Skeletal muscle satellite cell (primary cell): ENCODE measurements around the gene IRX2.

Experiments
- H3K27me3 ChIP-seq: 2 replicates; pipeline ENCODE4 v1.7.0; 2013; ENCODE audit warnings: low read length; ENCODE audit not compliant: control insufficient read depth, insufficient read depth
- H3K36me3 ChIP-seq: 2 replicates; pipeline ENCODE4 v1.7.0; 2013; ENCODE audit warnings: mild to moderate bottlenecking, control low read depth, low read length; ENCODE audit not compliant: insufficient read depth
- H3K4me1 ChIP-seq: 2 replicates; pipeline ENCODE4 v1.7.0; 2013; ENCODE audit warnings: low read length; ENCODE audit not compliant: control insufficient read depth, insufficient read depth
- H3K4me2 ChIP-seq: 2 replicates; pipeline ENCODE4 v1.7.0; 2013; ENCODE audit warnings: mild to moderate bottlenecking, low read length
- H3K4me3 ChIP-seq: 2 replicates; pipeline ENCODE4 v1.7.0; 2013; ENCODE audit warnings: low read length
- H3K9ac ChIP-seq: 2 replicates; pipeline ENCODE4 v1.7.0; 2013; ENCODE audit warnings: mild to moderate bottlenecking, low read depth, low read length, moderate library complexity
- H3K9me3 ChIP-seq: replicated peaks from 2 replicates; pipeline ENCODE4 v1.7.0; 2013; ENCODE audit warnings: mild to moderate bottlenecking, control low read depth, low read length

Gene IRX2

GRCh38 chr5:2698581-2698980 lies 52.9 kb downstream of the IRX2 start:
- Histone ChIP-seq H3K36me3 (no peaks in the 10 kb centered on the region), H3K4me1 (no peaks in the 10 kb centered on the region), H3K27me3 (no peaks in the 10 kb centered on the region), H3K9ac (no peak overlapping the region), H3K4me2 (no peak overlapping the region), H3K9me3 (peaks cover 14% of the 10 kb centered on the region), H3K4me3 (no peak overlapping the region)

- H3K4me3 ChIP-seq: no peak overlapping the region
- H3K27me3 ChIP-seq: no peaks in the 10 kb centered on the region
- H3K9ac ChIP-seq: no peak overlapping the region
- H3K4me2 ChIP-seq: no peak overlapping the region
- H3K9me3 ChIP-seq: peaks cover 14% of the 10 kb centered on the region
- H3K4me1 ChIP-seq: no peaks in the 10 kb centered on the region
- H3K36me3 ChIP-seq: no peaks in the 10 kb centered on the region
Observed at GRCh38 chr5:2697446-2698200, 53.9 kb downstream of the IRX2 start.

DNA sequence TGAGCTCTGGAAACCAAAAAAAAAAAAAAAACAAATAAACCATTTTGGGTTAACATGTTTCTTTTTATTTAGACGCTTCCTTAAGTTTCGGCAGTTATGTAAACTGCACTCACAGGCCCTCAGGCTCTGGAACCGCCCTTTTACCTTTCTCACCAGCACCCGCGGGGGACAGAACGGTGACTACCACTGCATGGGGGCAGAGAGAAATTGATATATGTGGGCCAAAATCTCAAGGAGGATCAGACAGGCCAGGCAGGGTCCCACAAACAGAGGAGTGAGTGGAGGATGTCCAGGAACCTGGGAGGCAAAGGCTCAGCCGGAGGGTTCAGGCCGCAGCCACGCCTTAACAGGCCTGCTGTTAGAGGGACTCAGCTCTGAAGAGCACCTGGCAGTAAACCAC lies 54.4 kb downstream of the IRX2 start:
- Histone ChIP-seq H3K9me3 (peaks cover 14% of the 10 kb centered on the region), H3K27me3 (no peaks in the 10 kb centered on the region)

More for the DNA sequence above, 54.4 kb downstream of the IRX2 start:
- H3K9ac ChIP-seq: no peak overlapping the region
- no peak overlapping the region for H3K4me3 ChIP-seq
- H3K4me1 ChIP-seq: no peaks in the 10 kb centered on the region
- no peak overlapping the region for H3K4me2 ChIP-seq
- H3K36me3 ChIP-seq: no peaks in the 10 kb centered on the region
